Stimulated activated CD4-positive, alpha-beta T cell treated with anti-CD3 and anti-CD28 coated beads, Interleukin-12 subunit alpha, Interleukin-12 subunit beta, amount 100 ng/mL, for 48 hours (primary cell): ENCODE results near the gene MAMDC4.
"Not testable (repeated sequence)": the region's sequence is repeated elsewhere in the genome, so short reads cannot be mapped to it uniquely, and the experiment has no call there.

Experiments
- DNase-seq, 3 donors: peaks; one replicate each; pipeline ENCODE4 v3.0.0-alpha.2; 2020; ENCODE audit warnings: low read depth in 2 of 3, low spot score in 1 of 3

The MAMDC4 gene

DNA sequence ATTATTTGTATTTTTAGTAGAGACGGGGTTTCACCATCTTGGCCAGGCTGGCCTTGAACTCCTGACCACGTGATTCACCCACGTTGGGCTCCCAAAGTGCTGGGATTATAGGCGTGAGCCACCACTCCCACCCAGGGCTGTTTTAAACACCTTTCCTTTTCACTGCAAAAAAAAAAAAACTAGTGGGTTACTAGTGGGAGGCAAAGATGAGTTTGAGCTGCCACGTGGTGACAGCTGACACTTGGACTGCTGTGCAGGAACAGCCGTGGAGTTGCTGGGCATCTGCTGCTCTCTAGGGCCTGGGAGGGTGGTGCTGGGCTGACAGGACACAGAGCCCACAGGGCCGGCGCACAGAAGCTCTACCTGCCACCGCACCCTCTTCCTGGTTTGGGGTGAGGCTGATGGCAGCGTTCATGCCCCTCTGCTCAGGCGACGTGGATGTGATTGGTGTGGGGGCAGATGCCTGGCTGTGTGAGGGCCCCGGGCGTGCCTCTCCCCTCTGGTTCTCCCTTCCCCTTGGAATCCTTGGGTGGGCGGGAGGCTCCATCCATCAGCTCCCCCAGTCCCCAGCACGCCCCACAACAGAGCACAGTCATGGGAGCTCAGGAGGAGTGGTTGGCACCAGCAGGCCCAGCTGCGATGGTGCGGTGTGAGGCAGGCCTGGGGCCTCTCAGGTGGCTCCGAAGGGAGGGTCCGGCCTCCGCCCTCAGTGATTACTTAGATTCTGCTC is 27.5 kb upstream of the MAMDC4 start:
- no peak for DNase-seq

- DNase-seq = no peak
These were observed 26.6 kb upstream of the MAMDC4 start for GRCh38 chr9:136825295-136826187.

DNA sequence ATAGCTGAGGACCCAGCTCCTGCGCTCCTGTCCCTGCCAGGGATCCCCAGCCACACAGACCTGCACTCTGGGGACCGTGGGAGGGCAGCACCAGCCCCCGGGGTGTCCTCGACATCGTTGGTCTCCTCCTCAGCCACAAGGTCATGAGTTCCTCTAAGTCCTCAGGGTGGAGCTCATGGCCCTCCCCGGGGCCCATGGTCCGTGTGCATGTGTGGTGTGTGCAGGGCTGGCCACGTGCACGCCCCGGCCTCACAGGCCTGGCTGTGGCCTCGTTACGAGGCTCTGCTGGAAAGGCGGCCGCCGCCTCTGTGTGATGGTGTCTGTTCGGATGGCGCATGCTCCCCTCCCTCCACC is 26.0 kb upstream of the MAMDC4 start:
- no peak for DNase-seq

DNA sequence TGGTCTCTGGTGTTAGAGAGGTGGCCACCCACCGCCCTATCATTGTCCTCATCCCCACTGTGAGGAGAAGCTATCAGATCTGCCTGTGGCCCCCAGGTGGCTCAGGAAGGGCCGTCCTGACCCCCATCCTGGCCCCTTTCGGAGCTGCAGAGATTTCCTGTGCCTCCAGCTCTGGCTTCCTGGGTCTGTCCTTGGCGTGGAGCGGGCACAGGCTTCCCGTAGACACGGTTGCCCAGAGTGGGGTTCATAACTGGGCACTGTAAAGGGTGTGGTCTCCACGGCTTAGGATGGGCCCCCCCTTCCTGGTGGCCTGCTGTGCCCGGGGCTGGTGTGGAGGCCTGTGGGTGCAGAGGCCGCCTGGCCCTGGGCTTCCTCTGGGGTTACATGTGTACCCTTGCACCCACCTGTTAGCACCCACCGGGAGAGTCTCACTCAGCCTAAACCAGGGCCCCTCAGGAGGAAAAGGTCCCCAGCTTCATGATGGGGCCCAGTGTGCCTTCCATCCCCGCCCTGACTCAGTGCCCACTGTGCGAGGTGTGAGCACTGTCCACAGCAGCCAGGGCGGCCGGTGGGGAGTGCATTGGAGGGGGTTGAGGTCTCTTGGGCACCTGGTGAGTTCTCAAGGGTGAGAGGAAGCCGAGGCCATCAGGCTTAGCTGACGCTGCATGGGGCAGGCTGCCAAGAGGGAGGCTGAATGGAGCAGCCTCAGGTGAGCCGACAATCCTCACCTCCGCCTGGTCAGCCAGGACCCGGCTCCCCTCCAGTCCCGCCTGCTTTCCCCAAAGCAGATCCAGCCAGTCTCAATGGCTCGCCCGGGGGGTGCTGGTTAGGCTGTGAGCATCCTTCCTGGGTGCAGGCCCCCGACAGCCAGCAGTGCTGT is 25.2 kb upstream of the MAMDC4 start:
- DNase-seq = no peak

- no peak for DNase-seq
These were observed 24.2 kb upstream of the MAMDC4 start for GRCh38 chr9:136827794-136828473.

GRCh38 chr9:136828474-136829140 is 23.5 kb upstream of the MAMDC4 start:
- DNase-seq = no peak

- no peak for DNase-seq
These were observed 22.7 kb upstream of the MAMDC4 start for GRCh38 chr9:136829412-136829811.

DNA sequence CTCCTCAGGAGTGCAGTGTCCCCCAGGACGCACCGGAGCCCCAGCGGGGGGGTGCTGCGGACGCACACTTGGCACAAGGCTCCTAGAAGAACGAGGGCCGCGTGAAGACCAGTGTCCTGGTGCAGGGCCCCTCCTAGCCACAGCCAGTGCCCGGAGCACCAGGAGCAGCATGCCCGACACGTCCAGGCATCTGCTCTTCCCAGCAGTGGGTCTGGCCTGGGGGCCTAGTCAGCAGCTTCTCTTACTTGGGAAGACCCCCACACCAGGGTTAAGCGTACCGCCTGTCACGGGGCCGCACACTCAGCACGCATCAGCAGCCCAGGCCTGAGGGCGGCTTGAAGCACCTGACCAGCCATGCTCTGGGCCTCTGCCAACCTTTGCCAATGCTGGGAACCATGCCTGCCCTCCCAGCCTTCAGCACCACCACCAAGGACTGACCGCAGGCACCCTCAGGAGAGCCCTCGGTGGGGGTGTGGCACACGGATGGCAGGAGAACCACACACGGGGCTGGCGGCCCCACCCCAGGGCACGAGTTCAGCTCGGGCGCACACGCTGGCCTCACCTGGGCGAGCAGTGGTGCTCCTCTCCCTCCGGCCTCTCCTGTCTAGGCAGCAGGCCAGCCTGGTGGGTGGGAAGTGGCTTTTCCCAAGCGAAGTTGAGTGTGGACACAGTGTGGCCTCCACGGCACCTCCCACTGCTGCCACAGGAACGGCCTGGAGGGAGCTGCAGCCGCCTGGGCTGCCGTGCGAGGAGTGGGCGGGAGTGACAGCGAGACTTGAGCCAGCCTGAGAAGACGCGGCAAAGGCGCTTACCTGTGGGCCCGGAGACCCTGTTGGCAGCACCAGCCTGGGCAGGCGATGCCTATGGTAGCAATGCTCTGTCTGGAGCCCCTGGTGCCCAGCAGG is 21.9 kb upstream of the MAMDC4 start:
- no peak for DNase-seq

DNA sequence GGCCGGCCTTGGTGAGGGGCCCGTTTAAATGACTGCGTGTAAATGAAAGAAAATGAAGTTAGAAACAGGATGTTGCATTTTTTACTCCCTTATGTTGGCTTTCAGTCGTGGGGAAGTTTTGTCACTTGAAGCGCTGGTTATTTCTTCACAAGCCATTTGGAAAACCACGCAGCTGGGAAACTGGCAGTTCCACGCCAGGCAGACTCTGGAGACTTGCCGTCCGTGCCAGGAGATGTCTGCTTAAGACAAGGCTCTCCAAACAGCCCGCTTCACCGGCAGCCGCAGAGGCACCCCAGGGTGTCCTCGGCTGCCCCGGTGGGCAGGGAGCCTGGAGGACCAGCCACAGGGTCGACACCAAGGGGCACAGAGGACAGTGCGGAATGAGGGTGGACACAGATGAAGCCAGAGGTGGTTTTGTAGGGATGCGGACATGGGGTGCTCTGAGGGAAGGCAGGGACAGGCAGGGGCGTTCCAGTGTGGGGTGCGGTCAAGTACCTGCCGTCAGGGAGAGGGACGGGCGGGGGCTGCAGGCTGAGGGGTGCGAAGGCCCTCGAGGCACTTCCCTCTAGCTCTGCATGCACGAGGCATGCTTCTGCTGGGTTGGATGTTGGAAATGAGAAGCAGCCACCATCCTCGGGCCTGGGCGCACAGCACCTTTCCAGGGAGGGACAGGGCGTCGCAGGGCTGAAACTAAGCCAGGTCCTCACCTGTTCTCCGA is 21.0 kb upstream of the MAMDC4 start:
- no peak for DNase-seq

- no peak for DNase-seq
These were observed 20.4 kb upstream of the MAMDC4 start for GRCh38 chr9:136831720-136832104.

DNA sequence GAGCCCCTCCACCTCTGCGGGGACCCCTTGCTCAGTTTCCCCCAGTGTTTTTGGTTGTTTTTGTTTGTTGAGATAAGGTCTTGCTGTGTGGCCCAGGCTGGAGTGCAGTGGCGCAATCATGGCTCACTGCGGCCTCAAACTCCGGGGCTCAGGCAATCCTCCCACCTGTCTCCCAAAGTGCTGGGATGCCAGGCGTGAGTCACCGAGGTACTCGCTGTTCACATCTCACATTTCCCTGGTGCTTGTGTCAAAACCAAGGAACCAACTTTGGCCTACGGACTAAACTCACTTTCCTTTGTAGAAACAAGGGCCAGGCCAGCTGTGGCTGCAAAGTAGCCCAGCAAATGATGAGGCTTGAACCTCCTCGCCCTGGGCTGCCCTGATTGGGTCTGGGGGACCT is 19.6 kb upstream of the MAMDC4 start:
- no peak for DNase-seq

- DNase-seq = not testable (repeated sequence)
These were observed 18.6 kb upstream of the MAMDC4 start for GRCh38 chr9:136833381-136834048.

DNA sequence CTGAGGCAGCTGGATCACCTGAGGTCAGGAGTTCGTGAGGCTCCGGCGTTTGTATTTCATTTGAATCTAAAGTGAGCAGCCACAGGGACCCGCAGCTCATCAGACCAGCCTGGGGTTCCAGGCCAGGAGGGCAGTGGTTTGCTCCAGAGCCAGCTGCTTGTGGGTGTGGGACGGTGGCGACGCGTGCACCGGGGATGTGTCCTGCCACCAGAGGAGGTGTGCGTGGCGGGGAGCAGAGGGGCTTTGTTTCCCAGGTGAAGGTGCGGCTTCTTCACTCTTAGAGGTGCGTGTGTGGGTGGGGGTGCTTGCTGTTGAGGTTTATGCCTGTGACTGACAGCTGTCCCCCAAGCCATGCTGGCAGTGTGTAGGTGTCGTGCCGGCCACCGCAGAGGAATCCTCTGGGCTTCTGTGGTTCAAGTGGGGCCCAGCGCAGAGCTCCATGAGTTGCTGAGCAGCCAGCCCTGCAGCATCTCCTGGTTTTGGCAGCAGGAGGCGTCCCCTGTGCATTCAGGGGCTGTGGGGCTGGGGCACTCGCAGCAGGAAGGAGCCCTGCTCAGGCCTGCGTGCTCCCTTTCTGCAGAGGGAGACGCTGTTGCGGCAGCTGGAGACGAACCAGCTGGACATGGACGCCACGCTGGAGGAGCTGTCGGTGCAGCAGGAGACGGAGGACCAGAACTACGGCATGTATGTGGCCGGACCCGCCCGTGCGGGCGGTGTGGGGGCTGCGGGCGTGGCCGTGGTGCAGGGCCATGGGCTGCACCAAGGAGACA is 16.8 kb upstream of the MAMDC4 start:
- no peak for DNase-seq

- no peak for DNase-seq
These were observed 15.9 kb upstream of the MAMDC4 start for GRCh38 chr9:136835932-136836904.

DNA sequence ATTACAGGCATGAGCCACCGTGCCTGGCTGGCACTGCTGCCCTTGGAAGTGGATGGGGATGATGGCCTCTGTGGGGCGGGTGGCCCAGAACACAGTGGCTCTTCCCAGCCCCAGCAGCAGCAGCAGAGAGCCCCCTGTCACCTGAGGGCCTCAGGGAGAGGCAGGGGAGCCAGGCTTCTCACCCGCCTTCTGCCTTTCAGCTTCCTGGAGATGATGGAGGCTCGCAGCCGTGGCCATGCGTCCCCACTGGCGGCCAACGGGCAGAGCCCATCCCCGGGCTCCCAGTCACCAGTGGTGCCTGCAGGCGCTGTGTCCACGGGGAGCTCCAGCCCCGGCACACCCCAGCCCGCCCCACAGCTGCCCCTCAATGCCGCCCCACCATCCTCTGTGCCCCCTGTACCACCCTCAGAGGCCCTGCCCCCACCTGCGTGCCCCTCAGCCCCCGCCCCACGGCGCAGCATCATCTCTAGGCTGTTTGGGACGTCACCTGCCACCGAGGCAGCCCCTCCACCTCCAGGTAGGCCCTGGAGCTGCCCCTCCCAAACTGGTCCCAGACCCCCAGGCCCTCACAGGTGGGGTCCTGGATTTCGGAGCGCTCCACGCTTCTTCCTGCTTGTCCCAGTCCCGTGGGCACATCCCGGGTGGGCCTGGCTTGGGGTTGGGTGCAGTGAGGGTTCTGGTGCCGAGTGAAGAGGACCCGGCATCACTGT is 14.8 kb upstream of the MAMDC4 start:
- no peak for DNase-seq

GRCh38 chr9:136837856-136838277 is 14.3 kb upstream of the MAMDC4 start:
- DNase-seq = not testable (repeated sequence)
